Kasumi-1 (cell line): Measurements from ENCODE around the gene LRRC7.

Experiments used
- DNase-seq, 2 experiments: peaks; one replicate each; lab custom pipeline; 2025; lab: John Stamatoyannopoulos, UW

LRRC7 gene

DNA sequence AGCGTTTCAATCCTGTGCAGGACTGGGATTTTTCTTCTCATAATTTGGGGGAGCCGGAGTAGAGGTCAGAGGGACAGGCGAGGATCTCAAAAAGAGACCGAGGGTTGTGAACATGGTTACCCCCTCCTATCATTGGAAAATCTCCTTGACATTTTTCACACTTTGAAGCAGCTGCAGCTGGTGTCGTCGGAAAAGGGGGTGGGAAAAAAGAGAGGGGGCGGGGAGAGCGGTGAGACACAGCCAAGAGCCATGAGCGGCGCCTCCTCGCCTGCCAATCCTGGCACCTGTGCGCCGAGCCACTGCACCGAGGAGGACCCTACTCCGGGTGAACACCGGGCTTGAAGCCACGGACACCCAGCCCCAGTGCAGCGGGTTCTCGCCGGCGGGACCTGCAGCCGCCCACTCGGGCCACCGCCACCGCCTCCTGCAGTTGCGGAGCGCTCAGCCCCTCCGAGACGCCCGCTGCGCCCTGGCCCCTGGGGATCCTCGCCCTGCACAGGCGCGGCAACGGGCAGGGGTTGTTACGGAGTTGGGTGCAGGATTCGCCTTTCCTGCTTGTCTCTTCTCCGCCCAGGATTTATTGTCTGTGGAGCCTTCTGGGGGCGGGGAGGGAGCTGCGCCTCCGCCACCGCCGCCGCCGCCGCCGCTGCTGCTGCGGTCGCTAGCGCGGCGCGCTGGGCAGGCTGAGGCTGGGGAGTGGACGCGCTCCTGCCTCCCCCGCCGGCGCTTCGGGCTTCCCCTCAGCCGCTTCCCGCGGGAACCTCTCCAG, at the start of gene LRRC7:
Gene LRRC7 (plus strand): TSS at position 271 of the 769 bp plus-strand sequence. CDS start 718 bp downstream, outside the sequence.
- DNase-seq = no peak

DNA sequence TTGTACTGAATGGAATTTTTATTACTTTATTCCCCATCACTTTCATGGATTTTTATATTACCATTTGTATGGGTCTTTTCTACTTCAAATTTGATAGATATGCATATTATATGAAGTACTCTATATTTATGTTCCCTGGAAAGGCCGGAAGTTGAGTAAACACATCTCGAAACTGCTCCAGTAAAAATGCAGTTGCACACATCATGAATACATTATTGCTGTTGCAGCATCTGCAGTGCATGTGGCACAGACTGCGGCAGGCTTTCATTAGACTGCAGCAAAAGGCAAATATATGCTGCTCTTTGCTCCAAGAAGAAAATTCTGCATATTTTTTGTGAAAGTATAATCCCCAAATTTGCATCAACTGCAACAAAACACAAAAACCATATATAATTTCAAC, 48.7 kb upstream of the LRRC7 start:
- DNase-seq = no peak

DNA sequence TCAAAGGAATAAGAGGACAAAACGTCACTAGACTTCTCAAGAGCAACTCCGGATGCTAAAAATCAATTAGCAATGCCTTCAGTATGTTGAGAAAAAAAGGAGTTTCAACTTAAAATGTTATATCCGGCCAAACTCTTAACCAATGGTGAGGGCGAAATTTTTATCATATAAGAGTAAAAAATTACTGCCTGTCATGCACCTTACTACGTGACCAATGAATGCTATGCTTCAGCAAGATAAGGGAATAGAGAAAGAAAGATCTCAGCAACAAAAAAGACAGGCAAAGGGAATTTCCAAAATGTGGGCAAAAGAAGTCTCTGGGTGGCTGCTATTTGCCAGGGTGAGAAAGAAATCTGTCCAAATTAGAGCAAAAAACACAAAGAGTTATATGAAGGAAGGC, 47.4 kb upstream of the LRRC7 start:
- DNase-seq = no peak

DNA sequence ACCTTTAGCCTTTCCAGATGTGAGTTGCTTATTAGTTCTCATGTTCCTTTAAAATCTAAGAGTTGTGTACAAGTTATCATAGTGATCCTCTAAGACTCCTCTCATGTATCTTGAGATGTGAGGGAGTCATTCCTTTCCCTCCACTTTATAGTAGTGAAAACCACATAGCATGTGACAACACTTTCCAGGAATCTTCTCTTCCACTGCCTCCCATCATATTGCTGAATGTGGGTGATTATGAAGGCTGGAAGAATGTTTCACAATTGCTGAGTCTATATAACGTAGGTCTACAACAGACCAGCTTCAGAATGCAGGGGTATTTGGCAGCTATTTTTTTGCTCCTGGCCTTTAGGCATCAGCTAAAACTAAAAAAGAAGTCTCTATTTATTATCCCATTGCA, 44.7 kb upstream of the LRRC7 start:
- no peak for DNase-seq

DNA sequence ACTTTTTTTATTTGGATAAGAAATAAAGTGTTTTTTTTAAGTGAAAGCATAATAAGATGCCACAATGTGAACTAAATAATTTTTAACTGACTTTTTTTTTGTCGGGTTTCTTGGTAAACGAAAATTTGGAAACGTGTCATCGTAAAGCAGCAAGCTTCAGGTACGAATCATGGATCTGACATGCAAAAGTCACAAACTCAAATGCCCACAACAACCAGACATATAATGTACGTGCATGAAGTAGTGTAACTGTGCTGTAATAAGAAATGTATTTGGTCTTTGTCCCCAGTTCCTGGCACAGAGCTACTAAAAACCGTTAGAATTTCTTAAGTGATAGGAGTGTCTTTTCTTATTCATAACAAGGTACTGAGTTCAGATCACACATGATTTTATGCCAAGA, 44.3 kb upstream of the LRRC7 start:
- DNase-seq = no peak

DNA sequence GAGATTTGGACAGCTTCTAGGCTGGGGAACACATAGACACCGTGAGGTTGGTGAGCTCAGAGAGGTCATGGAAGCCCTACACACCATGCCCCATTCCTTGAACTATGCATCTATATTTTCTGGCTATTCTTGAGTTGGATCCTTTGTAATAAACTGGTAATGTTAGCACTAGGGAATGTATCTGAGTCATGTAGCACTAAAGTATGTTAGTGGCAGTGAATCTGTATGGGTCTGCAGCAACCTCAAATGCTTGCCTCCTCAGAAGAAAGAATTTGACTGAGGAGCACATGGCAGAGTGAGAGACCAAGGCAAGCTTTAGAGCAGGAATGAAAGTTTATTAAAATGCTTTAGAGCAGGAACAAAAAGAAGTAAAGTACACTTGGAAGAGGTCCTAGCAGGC, 43.7 kb upstream of the LRRC7 start:
- DNase-seq = no peak

DNA sequence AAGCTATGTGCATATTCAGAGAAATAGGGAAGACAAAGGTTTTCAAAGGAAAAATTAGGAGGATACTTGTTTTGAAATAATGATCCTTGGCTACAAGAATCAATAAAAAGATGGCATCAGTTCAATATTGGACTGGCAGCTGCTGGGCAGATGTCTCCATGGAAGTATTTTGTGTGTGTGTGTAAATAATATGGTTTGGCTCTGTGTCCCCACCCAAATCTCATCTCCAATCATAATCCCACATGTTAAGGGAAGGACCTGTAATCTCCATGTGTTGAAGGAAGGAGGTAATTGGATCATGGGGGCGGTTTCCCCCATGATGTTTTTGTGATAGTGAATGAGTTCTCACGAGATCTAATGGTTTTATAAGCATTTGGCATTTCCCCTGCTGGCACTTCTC, 40.4 kb upstream of the LRRC7 start:
- no peak for DNase-seq

DNA sequence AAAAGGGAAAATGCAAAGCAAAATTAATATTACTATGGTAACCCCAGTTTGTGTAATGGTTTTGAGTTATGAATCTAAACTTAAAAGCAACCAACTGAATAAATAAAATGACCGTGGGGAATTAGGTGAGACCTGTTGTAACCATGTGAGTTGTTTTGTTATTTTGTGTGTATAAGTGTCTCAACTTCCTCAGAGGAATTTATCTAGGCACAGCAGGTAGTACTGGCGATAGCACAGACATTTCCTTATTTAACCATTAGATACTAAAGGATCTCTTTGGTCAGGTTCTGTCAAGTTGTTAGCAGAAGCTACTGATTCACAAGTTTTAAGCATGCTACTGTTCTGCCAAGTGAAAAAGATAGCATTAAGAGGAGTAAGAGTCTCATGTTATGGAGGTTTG, 39.3 kb upstream of the LRRC7 start:
- no peak for DNase-seq

DNA sequence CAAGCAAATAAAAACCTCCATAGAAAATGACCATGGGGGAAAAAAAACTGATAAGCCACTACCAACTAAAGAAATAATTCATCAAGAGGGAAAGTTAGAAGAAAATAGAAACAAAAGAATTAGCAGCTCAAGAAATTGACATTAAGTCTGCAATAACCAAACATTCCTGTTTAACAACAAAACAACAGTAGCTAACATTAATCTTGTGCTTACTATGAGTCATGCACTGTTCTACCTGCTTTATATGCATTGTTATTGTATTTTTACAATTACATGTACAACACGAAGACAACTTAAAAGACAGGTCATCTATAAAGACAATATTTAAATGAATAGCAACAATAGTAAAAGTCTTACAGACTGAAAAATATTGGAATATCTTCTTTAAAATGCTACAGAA, 34.4 kb upstream of the LRRC7 start:
- no peak for DNase-seq

DNA sequence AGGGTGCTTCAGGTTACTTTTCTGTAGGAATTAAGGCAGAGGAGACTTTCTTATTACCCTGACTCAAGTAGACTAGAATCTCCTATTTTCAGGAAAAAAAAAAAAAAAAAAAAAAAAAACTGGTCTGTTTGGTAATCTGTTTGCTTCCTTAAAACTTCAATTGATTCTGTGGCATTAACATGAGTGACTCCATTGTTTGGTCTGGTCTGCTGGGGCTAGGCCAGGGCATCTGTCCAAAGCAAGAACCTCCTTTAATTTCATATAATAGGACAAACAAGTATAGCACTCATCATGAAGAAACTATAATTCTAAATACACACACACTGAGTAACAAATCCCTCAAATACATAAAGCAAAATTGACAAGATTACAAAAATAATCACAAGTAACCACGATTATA, 32.9 kb upstream of the LRRC7 start:
- no peak for DNase-seq

DNA sequence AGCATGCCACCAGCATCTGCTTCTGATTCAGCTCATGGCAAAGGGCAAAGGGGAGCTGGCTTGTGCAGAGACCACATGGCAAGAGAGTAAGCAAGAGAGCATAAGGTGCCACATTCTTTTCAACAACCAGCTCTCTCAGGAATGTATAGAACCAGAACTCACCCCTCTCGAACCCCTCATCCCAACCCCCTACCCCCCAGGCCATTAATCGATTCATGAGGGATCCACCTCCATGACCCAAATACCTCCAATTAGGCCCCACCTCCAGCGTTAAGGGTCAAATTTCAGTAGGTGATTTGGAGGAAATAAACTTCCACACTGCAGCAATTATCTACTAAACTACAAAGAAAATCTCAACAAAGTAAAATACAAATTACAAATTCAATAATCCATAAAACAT, 32.2 kb upstream of the LRRC7 start:
- DNase-seq = no peak

DNA sequence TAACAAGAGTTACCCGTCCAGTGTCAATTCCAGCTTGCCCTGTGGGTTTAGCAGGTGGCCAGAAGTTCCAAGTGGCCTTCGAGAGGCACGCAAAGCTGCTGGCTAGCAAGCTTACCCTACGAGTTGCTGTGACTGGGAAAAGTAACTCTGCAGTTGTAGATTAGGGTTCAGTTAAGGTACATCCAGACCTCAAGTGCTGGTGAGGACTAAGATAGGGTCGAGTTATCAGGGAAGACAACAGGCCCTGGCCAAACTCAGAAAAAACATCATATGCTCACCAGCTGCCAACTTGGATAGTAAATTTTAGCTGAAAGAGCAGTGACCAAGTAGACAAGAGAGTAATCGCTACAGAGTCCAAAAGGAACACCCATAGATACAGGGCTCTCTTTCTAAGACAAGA, 27.7 kb upstream of the LRRC7 start:
- DNase-seq = no peak

DNA sequence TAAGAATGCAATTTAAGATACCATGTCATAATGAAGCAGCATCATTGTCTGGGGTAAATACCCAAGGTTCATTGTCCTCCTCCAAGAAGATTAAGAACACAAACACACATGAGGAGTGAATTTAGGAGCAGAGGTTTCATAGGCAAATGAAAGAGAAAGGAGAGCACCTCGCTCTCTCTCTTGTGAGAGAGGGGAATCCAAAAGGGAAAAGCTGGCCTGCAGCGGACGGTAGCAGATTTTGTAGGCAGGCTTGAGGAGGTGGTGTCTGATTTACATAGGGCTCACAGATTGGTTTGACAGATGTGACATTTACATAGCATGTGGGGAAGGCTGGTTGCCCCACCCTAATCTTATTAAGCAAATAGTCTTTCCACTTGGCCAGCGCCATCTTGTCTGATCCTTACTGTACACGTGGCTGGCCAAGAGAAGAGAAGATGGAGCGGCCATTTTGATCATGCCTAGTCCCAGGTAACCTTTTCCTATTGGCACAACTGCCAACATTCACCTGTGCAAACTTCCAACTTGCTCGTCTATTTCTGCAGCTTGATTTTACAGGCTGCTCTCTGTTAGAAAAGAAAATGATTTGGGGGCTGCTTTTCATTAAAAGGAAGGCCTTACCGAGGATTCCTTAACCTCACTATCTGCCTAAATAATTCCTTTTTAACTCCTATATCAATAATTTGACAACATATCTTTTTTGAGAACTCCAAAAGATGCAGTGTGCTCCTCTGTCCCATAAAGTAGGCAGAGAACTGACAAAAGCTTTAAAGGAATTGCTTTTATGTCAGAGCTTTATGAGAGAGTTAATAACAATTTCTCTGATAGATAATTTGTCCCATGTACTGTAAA, 16.0 kb upstream of the LRRC7 start:
- no peak for DNase-seq

DNA sequence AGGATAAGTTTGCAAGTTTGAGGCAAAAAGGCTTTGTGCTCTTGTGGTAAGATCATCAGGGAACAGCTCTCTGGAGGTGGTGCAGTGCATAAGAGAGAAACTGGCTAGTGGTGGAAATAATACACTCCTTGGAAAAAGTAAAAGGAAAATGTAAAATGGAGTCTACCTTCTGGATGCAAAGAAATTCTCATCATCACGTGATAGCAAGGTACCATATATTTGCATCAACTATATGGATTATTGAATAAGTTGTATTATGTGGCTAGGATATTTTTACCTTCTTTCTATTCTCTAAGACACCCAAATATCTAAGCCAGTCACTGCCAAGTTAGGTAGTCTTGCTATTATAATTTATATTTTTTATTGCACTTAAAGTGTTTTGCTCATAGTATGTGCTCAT, 14.0 kb upstream of the LRRC7 start:
- DNase-seq = no peak

DNA sequence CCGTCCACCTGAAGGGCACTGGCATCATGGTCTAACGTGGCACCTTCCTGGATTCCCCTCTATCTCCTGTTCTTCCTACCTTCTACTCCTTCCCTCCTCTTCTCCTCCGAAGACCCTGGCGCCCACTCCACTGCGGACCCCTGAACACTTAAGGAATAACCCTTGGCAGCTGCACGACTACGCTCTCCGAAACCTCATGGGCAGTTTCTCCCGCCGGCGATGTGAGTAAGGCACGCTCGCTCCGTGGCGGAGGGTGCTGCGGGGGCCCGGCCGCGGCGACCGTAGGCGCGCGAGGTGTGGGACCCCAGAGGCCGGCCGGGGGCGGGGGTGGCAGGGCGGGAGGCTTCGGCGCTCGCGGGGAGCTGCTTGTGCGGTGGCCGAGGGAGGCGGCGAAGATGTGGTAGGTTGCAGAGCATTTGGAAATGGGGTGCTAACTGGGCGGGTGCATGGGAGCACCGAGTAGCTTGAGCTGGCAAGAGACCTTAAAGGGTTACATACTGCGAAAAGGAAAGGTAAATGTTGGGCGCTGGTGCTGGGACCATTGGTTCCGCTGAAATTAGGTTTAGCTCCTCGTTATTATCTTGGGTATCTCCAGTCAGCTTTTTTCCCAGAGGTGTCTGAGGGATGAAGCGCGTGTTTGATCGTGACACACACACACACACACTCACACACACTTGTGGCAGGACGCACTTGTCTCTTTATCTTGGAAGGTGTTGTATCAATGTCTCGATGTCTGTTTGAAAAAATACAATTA, 876 bp downstream of the LRRC7 start:
- no peak for DNase-seq

DNA sequence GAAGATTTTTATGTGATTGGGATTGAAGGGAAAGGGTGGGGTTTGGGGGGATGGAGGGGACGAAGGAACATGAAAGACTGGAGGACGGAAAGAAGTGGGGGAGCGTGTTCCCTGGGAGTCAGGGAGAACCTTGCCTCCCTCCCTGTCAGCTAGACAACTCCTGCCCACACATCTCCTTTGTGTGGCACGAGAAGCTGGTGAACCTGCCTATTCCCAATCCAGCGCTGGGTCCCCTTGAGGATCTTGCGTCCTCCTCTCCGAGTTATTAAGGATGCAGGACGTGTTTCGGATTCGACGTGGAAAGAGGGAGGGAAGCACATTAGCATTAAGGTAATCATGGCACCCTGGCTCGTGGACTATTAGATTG, 1.4 kb downstream of the LRRC7 start:
- DNase-seq = no peak

DNA sequence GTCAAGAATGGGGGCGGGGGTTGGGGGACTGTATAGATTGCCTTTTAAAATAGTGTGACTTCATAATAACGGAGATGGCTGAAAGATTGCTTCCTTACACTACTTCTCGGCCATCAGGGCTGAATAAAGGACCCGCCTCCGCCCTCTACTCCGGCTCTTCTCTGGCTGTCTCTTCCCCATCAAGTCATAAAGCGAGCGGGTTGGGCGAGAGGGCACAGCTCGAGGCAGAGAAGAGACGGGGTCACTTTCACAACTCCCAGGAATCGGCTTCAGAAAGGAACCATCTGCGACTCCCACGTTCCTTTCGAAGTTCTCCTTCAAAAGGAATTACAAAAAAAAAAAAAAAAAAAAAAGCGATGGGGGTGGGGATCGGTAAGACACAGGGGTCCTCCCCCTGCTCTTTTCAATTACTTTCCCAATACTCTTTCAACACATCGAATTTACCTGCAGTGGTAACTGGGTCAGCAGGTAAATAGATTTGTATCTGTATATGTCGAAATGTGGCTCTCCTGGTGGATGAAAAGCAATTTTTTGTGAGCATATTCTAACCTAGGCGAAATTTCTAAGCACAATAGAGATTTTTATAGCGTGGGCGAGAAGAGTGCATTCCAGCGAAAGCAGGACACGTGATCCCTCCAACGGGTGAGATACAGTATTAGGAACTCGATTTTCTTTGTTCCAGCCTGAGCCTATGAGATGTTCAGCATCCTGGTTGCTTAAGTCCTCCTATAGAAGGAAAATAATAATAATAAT, 2.0 kb downstream of the LRRC7 start:
- no peak for DNase-seq

DNA sequence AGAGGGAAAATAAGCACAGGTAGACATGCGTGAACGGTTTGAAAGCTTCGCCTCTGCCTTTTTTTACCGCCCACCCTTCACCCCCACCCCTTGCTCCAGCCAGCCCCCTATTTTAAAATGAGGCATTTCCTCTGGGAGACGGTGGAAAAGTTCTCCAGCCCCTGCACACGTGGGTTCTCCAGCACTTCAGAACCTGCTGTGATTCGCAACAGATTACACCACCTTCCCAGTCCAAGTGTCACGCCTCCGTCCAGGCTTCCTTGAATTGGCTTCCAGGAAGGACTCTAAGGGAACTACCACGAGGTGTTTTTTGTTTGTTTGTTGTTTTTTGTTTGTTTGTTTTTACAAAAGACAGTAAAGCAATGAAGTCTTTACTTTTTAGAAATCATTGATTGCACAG, 2.6 kb downstream of the LRRC7 start:
- DNase-seq = no peak

DNA sequence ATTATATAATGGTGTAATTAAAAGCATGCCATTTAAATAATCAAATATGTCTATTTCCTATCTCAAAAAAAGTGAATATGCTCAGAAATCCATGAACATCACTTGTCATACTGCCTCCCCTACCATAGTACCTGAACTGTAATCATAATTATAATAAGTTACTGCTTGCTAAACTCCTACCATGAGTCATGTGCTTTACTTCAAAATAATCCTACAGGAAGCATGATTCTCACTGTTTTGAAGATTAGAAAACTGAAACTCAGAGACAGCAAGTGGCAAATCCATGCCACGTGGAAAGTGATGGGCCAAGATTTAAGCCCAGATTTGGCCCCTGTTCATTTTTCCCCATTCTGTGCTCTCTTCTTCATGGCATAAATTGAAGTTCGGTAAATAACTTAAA, 5.2 kb downstream of the LRRC7 start:
- no peak for DNase-seq

DNA sequence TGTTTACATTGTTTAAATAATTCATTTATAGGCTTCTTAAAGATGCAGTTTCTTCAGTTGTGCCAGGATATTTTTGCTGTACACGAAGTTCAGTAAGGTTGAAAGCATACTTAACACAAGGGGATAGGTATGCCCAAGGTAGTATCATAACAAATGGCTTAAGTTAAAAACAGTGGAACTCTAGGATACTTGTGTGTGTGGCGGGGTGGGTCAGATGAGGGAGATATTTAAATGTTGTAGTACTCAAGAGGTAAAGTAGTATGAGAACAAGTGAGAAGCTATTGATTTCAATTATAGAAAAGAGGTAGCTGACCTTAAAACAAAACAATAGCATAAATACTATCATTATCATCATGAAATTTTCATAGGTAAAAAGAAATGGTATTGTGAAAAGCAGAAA, 6.2 kb downstream of the LRRC7 start:
- no peak for DNase-seq

DNA sequence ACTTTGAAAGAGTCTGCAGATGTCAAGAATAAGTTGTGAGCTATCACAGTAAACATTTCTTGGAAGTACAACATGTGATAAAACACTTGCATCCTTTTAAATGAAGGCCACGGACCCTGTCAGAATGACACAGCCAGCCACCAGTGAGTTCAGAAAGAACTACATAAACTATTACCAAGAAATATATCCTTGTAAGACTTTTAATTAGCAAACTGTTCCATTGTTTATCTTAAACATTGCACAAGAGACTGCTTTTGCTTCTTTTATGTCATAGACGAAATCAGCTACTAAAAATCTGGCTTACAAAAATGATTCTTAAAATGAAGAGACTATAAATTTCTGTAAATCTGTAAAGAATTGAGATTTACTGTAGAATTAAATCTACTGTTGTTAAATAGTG, 17.9 kb downstream of the LRRC7 start:
- DNase-seq = no peak

DNA sequence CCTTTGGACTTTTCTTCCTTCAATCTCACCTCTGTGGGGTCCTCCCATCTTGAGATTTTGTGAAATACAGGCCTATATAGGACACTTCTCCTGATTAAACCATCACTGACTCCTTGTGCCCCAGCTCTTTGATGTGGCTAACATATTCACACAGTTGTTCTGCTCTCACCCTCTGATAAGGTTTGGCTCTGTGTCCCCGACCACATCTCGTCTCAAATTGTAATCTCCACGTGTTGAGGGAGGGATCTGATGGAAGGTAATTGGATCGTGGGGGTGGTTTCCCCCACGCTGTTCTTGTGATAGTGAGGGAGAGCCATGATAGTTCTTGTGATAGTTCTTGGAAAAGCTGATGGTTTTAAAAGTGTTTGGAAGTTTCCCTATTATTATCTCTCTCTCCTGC, 19.7 kb downstream of the LRRC7 start:
- no peak for DNase-seq
